Measurements from ENCODE around the gene SSRP1. TPM values are rescaled to one million over a fixed set of nuclear protein-coding genes. Genes with fewer than 3 reads are reported as not detected.

SSRP1 gene
- total and polyA plus RNA-seq, 9 of the 15 experiments (the other 6 are each of a cell fraction or from before 2014, with no cell fraction given) = 91.1 to 416 (median 245) TPM

- TF ChIP-seq MLLT1 (IDR thresholded peaks at IDR 0.05) (no peak), ATF3 (IDR thresholded peaks at IDR 0.05) (no peak), ATF3 (CRISPR knock-in tag; conservative IDR thresholded peaks at IDR 0.05) (no peak), CREB5 (CRISPR knock-in tag; IDR thresholded peaks at IDR 0.05) (no peak), ZBED1 (IDR thresholded peaks at IDR 0.05) (no peak), E2F6 (IDR thresholded peaks at IDR 0.05; ENCODE audit: borderline replicate concordance in 1 of 2, extremely low read depth in 1 of 2, insufficient read depth in 1 of 2, insufficient read length in 1 of 2, low read depth in 1 of 2, low read length in 1 of 2, poor library complexity in 1 of 2, severe bottlenecking in 1 of 2) (no peak)
Measured at GRCh38 chr11:57349491-57350274, 14.0 kb upstream of the SSRP1 start (continued).

All from K562 (cell line).